ENCODE data around the gene ALK. TPM values are rescaled to one million over a fixed set of nuclear protein-coding genes. Genes with fewer than 3 reads are reported as not detected.

ALK gene
- total RNA-seq, 2 donors from 2014 or later = under 0.01 to 0.26 TPM

- Histone ChIP-seq H3K9me3 (no peaks in the 10 kb centered on the region), H3K4me1 (no peaks in the 10 kb centered on the region), H3K27ac (no peak overlapping the region), H3K36me3 (replicated peaks in 1 of 2; ENCODE audit: insufficient read depth in 1 of 2, low read depth in 2 of 2) (no peaks in the 10 kb centered on the region), H3K4me3 (no peak overlapping the region), H3K27me3 (no peaks in the 10 kb centered on the region)
- intact Hi-C loops (cut with DNase I) = no loop called here
- DNase-seq (no peak), ATAC-seq (no peak)
- WGBS, 2 donors = 76 to 80% methylated on average over 5 of the region's 5 CpGs
- no peak for TF ChIP-seq POLR2A (IDR thresholded peaks at IDR 0.05)
- no peak for TF ChIP-seq CTCF (IDR thresholded peaks at IDR 0.05)
Measured at GRCh38 chr2:29589440-29590103, 331.8 kb downstream of the ALK start.

GRCh38 chr2:29587402-29588190 lies 333.8 kb downstream of the ALK start:
- no peak for DNase-seq
- intact Hi-C loops (cut with DNase I) = no loop called here
- Histone ChIP-seq H3K27me3 (no peaks in the 10 kb centered on the region), H3K9me3 (no peaks in the 10 kb centered on the region), H3K4me3 (no peak overlapping the region), H3K4me1 (no peaks in the 10 kb centered on the region), H3K36me3 (replicated peaks in 1 of 2; ENCODE audit: insufficient read depth in 1 of 2, low read depth in 2 of 2) (no peaks in the 10 kb centered on the region), H3K27ac (no peak overlapping the region)
- no peak for ATAC-seq
- no peak for TF ChIP-seq CTCF (IDR thresholded peaks at IDR 0.05)
- TF ChIP-seq POLR2A (IDR thresholded peaks at IDR 0.05) = no peak
- WGBS, 2 donors = 83 to 87% methylated on average over 5 of the region's 5 CpGs

GRCh38 chr2:29586919-29587318 lies 334.5 kb downstream of the ALK start:
- H3K4me3 ChIP-seq = no peak overlapping the region
- 87 to 95% methylated on average over 1 of the region's 1 CpG for WGBS, 2 donors
- H3K27ac ChIP-seq = no peak overlapping the region
- no peaks in the 10 kb centered on the region for H3K27me3 ChIP-seq
- H3K4me1 ChIP-seq = no peaks in the 10 kb centered on the region
- no peaks in the 10 kb centered on the region for H3K36me3 ChIP-seq (replicated peaks in 1 of 2; ENCODE audit: insufficient read depth in 1 of 2, low read depth in 2 of 2)
- TF ChIP-seq CTCF (IDR thresholded peaks at IDR 0.05) = no peak
- TF ChIP-seq POLR2A (IDR thresholded peaks at IDR 0.05) = no peak
- no peak for DNase-seq
- no peaks in the 10 kb centered on the region for H3K9me3 ChIP-seq
- ATAC-seq = no peak
- intact Hi-C loops (cut with DNase I) = no loop called here

- Histone ChIP-seq H3K4me3 (no peak overlapping the region), H3K4me1 (no peaks in the 10 kb centered on the region), H3K27ac (no peak overlapping the region), H3K27me3 (no peaks in the 10 kb centered on the region), H3K9me3 (no peaks in the 10 kb centered on the region), H3K36me3 (replicated peaks in 1 of 2; ENCODE audit: insufficient read depth in 1 of 2, low read depth in 2 of 2) (no peaks in the 10 kb centered on the region)
- DNase-seq (no peak), ATAC-seq (no peak)
- intact Hi-C loops (cut with DNase I) = no loop called here
- no peak for TF ChIP-seq CTCF (IDR thresholded peaks at IDR 0.05)
- no peak for TF ChIP-seq POLR2A (IDR thresholded peaks at IDR 0.05)
- WGBS, 2 donors = 100% methylated on average over 1 of the region's 1 CpG
Measured at GRCh38 chr2:29583548-29584156, 337.7 kb downstream of the ALK start.
